ENCODE measurements around the gene PHF1.

- TF ChIP-seq EZH2 (IDR thresholded peaks at IDR 0.05; ENCODE audit: insufficient read depth, poor library complexity, severe bottlenecking) (no peak), EZH2phosphoT487 (IDR thresholded peaks at IDR 0.05; ENCODE audit: insufficient read depth, low read depth) (no peak)
These were observed 4.7 kb upstream of the PHF1 start for GRCh38 chr6:33406126-33406525.
